HG03469 (cell line): Measurements from ENCODE around the gene ZC3H10.
"Not testable (repeated sequence)": the region's sequence is repeated elsewhere in the genome, so short reads cannot be mapped to it uniquely, and the experiment has no call there.

ENCODE experiments used
- ATAC-seq: cut with Tn5 transposase; IDR thresholded peaks from one replicate; pipeline ENCODE4 v1.9.1; 2021; ENCODE audit warnings: mild to moderate bottlenecking, moderate library complexity, moderate number of reproducible peaks; ENCODE audit not compliant: unreplicated experiment

The ZC3H10 gene

GRCh38 chr12:56117778-56118687 is at the start of gene ZC3H10:
Gene ZC3H10, plus strand, starts transcription at chr12:56118266. Its CDS starts 2,297 bp downstream, at chr12:56120563.
- ATAC-seq = peak; percentile 71

GRCh38 chr12:56071648-56072047 is 46.4 kb upstream of the ZC3H10 start:
- ATAC-seq = no peak

DNA sequence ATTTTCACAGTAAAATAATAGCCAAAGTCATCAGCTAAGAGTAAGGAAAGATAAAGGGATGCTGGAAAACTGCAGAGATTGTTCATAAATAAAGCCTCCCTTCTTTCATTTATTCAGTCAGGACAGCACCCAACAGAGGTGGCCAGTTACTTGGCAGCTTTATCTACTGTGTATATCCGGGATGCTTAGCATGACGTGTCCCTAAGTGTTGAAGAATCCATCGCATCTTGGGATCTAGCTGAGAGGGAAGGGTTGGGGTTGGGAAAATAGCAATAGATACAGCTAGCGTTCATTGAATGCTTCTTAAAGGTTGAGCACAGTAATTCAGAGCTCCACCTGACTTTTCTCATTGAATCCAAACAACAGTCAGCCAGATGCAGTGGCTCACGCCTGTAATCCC is 43.7 kb upstream of the ZC3H10 start:
- ATAC-seq = no peak

DNA sequence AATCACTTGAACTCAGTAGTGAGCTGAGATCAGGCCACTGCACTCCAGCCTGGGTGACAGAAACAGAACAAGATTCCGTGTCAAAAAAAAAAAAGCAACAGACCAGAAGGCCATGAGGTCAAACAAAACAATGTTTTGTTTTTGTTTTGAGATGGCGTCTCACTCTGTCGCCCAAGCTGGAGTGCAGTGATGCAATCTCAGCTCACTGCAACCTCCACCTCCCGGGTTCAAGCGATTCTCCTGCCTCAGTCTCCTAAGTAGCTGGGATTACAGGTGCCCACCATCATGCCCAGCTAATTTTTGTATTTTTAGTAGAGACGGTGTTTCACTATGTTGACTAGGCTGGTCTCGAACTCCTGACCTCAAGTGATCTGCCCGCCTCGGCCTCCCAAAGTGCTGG is 40.1 kb upstream of the ZC3H10 start:
- ATAC-seq = not testable (repeated sequence)

DNA sequence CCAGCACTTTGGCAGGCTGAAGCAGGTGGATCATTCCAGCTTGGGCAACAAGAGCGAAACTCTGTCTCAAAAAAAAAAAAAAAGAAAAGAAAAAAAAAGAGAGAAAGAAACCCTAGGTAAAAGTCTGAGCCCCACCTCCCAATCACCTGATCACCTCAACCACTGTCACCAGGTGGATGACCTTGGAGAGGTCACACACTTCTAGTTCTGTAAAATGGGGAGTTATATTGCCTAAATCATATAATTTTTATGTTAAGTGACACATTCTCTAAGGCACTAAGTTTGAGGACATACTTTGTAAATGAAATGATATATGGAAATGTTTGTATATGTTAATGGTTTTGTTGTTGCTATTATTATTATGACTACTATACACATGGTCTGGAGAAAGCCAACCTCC is 39.6 kb upstream of the ZC3H10 start:
- ATAC-seq = no peak

DNA sequence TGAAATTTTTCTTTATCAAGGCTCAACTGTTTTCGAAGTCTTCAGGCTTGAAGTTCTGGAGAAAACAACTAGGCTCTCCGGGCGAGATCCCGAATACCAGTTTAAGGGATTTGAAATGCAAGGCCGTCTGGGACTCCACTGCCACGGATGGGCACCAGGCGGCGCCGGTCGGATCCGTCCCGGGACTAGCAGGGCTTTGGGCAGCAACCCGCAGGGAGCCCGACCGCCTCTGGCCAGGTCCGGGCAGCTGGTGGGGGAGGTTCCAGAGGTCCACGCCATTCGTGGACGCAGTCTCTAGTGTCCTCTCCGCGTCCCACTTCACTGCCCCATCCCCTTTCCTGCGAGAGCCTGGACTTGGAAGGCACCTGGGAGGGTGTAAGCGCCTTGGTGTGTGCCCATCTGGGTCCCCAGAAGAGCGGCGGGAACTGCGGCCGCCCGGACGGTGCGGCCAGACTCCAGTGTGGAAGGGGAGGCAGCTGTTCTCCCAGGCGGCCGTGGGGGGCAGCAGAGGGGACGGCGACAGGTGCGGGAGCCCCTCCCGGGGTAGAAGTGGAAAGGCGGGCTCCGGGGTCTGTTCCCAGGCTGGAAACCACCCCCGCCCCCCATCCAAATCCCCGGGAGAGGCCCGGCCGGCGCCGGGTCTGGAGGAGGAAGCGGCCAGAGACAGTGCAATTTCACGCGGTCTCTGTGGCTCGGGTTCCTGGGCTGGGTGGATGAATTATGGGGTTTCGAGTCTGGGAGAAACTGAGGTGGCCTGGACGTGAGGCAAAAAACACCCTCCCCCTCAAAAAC is 38.9 kb upstream of the ZC3H10 start:
- ATAC-seq = no peak

- no peak for ATAC-seq
Measured at GRCh38 chr12:56079723-56080555, 38.1 kb upstream of the ZC3H10 start, which contains the start of gene ERBB3. Gene ERBB3, plus strand, starts transcription at chr12:56080165. Its CDS starts 136 bp downstream, at chr12:56080301.

- no peak for ATAC-seq
Measured at GRCh38 chr12:56080556-56081138, 37.4 kb upstream of the ZC3H10 start.

GRCh38 chr12:56081393-56082347 is 36.4 kb upstream of the ZC3H10 start:
- no peak for ATAC-seq

GRCh38 chr12:56082382-56082781 is 35.7 kb upstream of the ZC3H10 start:
- no peak for ATAC-seq

GRCh38 chr12:56082967-56083366 is 35.1 kb upstream of the ZC3H10 start:
- no peak for ATAC-seq

DNA sequence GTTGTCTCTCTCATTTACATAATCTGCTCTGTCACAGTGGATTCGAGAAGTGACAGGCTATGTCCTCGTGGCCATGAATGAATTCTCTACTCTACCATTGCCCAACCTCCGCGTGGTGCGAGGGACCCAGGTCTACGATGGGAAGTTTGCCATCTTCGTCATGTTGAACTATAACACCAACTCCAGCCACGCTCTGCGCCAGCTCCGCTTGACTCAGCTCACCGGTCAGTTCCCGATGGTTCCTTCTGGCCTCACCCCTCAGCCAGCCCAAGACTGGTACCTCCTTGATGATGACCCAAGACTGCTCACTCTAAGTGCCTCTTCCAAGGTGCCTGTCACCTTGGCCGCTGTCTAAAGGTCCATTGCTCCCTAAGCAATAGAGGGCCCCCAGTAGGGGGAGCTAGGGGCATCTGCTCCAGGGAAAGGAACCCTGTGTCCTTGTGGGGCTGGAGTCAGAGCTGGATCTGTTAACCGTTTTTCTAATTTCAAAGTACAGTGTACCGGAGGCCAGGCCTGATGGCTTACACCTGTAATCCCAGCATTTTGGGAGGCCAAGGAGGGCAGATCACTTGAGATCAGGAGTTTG is 33.0 kb upstream of the ZC3H10 start:
- no peak for ATAC-seq

- ATAC-seq = no peak
Measured at GRCh38 chr12:56086096-56086495, 32.0 kb upstream of the ZC3H10 start.

DNA sequence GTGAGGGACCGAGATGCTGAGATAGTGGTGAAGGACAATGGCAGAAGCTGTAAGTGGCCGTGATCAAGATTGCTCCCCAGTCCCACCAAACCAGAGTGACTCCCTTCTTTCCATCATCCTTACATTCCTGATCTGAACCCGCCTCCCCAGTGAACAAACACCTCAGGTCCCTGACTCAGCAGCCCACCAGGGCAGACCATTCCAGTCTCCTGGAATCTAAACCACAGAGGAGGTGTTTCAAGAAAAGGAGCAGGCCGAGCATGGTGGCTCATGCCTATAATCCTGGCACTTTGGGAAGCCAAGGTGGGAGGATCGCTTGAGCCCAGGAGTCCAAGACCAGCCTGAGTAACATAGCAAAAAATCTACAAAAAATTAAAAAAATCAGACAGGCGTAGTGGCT is 31.5 kb upstream of the ZC3H10 start:
- no peak for ATAC-seq

GRCh38 chr12:56087220-56087619 is 30.8 kb upstream of the ZC3H10 start:
- no peak for ATAC-seq

GRCh38 chr12:56097738-56098137 is 20.3 kb upstream of the ZC3H10 start:
- ATAC-seq = no peak

GRCh38 chr12:56098592-56098991 is 19.5 kb upstream of the ZC3H10 start:
- no peak for ATAC-seq

DNA sequence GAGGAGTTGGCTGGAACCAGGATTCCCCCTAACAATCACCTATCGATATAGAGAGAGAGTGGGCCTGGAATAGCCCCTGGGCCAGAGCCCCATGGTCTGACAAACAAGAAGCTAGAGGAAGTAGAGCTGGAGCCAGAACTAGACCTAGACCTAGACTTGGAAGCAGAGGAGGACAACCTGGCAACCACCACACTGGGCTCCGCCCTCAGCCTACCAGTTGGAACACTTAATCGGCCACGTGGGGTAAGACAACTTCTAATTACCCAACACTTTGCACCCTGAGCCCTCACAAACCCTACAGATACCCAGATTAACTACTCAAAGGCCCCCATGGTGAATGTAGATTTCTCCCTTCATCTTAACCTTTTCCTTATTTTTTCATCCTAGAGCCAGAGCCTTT is 18.3 kb upstream of the ZC3H10 start:
- no peak for ATAC-seq

- ATAC-seq = no peak
Measured at GRCh38 chr12:56101045-56101444, 17.0 kb upstream of the ZC3H10 start.
